HUES6 (cell line): Measurements from ENCODE around the gene ZNF76.

Experiments
- H3K27ac ChIP-seq: 2 replicates; pipeline ENCODE4 v1.7.0; 2013; ENCODE audit warnings: low read depth, mild to moderate bottlenecking, low read length, inconsistent platforms
- H3K27me3 ChIP-seq: 2 replicates; pipeline ENCODE4 v1.6.1; 2013; ENCODE audit warnings: low read length; ENCODE audit not compliant: control insufficient read depth, insufficient read depth
- H3K36me3 ChIP-seq: 2 replicates; pipeline ENCODE4 v1.6.1; 2013; ENCODE audit warnings: low read length; ENCODE audit not compliant: control insufficient read depth, insufficient read depth
- H3K4me1 ChIP-seq: 2 replicates; pipeline ENCODE4 v1.6.1; 2013; ENCODE audit warnings: low read length; ENCODE audit not compliant: control insufficient read depth, insufficient read depth
- H3K4me3 ChIP-seq: 2 replicates; pipeline ENCODE4 v1.5.1; 2013; ENCODE audit warnings: low read depth, low read length
- H3K9ac ChIP-seq: one replicate; pipeline ENCODE4 v1.6.1; 2013; ENCODE audit warnings: mild to moderate bottlenecking, low read length
- H3K9me3 ChIP-seq: 2 replicates; pipeline ENCODE4 v1.6.1; 2013; ENCODE audit warnings: low read depth, low read length; ENCODE audit not compliant: control insufficient read depth, insufficient read depth

Gene ZNF76

GRCh38 chr6:35237476-35237875, 22.1 kb upstream of the ZNF76 start:
- H3K4me1 ChIP-seq, result peaks cover 44% of the 10 kb centered on the region
- H3K27ac ChIP-seq, result no peak overlapping the region
- no peak overlapping the region for H3K9ac ChIP-seq
- peaks cover 24% of the 10 kb centered on the region for H3K27me3 ChIP-seq
- no peaks in the 10 kb centered on the region; the same call in 1 of the 2 replicates for H3K36me3 ChIP-seq
- no peak overlapping the region for H3K4me3 ChIP-seq
- H3K9me3 ChIP-seq, result peaks cover 15% of the 10 kb centered on the region

DNA sequence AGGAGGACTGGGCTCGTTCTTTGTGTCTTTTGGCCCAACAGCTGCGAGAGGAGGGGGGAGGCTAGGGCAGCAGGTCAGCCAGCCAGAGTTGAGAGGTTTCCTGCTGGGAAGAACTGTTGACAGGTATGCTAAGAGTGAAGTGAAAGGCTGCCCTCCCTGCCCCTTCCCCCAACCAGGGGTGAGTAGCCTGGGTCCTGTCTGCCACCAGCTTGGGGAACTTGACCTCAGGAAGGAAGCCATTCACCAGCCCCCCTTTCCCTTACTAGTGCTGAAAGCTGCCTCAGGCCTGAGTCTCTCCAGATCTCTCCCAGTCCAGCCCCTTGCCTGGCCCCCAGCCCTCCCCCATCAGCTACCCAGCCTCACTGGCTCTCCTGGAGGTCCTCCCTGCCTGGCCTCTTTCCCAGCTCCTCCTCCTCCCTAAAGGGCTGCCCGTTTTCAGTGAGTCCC, 20.7 kb upstream of the ZNF76 start:
- Histone ChIP-seq H3K9me3 (peaks cover 15% of the 10 kb centered on the region), H3K27ac (no peak overlapping the region), H3K4me1 (peaks cover 44% of the 10 kb centered on the region)

GRCh38 chr6:35239581-35239980, 20.0 kb upstream of the ZNF76 start:
- Histone ChIP-seq H3K9ac (no peak overlapping the region), H3K27ac (no peak overlapping the region), H3K9me3 (peaks cover 13% of the 10 kb centered on the region), H3K4me1 (peaks cover 44% of the 10 kb centered on the region), H3K36me3 (no peaks in the 10 kb centered on the region; the same call in 1 of the 2 replicates), H3K27me3 (peaks cover 24% of the 10 kb centered on the region), H3K4me3 (no peak overlapping the region)

More for the DNA sequence above, 20.7 kb upstream of the ZNF76 start:
- peaks cover 24% of the 10 kb centered on the region for H3K27me3 ChIP-seq
- no peak overlapping the region for H3K9ac ChIP-seq
- no peak overlapping the region for H3K4me3 ChIP-seq
- H3K36me3 ChIP-seq, result no peaks in the 10 kb centered on the region; the same call in 1 of the 2 replicates

DNA sequence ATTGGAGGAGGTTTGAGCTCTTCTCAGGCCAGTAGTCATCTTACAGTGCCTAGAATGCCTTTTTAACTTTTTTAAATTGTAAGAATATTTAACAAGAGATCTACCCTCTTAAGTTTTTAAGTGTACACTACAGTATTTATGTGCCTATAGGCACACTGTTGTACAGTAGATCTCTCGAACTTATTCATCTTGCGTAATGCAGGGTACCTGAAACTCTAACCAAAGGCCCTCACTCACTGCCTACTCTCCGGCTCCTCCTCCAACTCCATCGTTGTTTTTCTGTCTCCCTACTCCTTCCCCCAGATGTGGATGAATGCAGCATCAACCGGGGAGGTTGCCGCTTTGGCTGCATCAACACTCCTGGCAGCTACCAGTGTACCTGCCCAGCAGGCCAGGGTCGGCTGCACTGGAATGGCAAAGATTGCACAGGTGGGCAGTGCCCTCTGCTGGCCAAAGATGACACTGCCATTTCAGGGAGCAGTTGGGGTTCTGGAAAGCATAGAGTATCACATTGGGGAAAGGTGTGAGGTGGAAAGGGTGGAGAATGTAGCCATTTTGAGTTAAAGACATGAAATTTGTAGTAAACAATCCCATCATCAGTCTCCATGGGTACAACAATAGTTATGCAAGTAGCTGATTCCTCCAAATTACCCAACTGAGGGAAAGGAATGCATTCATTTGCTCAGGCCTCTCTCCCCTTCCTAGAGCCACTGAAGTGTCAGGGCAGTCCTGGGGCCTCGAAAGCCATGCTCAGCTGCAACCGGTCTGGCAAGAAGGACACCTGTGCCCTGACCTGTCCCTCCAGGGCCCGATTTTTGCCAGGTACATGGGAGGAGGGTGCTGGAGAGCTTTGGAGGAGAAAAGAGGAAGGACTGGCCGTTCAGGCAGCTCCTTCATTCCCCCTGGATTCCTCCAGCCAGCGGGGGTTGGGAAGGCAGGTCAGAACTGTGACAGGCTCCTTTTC, 18.4 kb upstream of the ZNF76 start:
- Histone ChIP-seq H3K9me3 (0 out of 2 replicates have a peak, but pooled peaks cover 3% of the 10 kb centered on the region), H3K4me1 (peaks cover 43% of the 10 kb centered on the region), H3K4me3 (no peak overlapping the region), H3K27me3 (peaks cover 24% of the 10 kb centered on the region), H3K36me3 (no peaks in the 10 kb centered on the region; the same call in none of the 2 replicates), H3K27ac (no peak overlapping the region), H3K9ac (no peak overlapping the region)

- Histone ChIP-seq H3K4me1 (peaks cover 36% of the 10 kb centered on the region), H3K4me3 (no peak overlapping the region), H3K27me3 (peaks cover 18% of the 10 kb centered on the region), H3K9me3 (no peaks in the 10 kb centered on the region), H3K36me3 (no peaks in the 10 kb centered on the region; the same call in none of the 2 replicates), H3K9ac (no peak overlapping the region), H3K27ac (no peak overlapping the region)
Observed at GRCh38 chr6:35242486-35242885, 17.0 kb upstream of the ZNF76 start.

GRCh38 chr6:35242906-35243305, 16.6 kb upstream of the ZNF76 start:
- Histone ChIP-seq H3K27ac (no peak overlapping the region), H3K9me3 (no peaks in the 10 kb centered on the region), H3K9ac (no peak overlapping the region), H3K36me3 (no peaks in the 10 kb centered on the region; the same call in none of the 2 replicates), H3K4me1 (peaks cover 32% of the 10 kb centered on the region), H3K4me3 (no peak overlapping the region), H3K27me3 (peaks cover 13% of the 10 kb centered on the region)

GRCh38 chr6:35243386-35243958, 16.1 kb upstream of the ZNF76 start:
- H3K4me3 ChIP-seq, result no peak overlapping the region
- no peak overlapping the region for H3K27ac ChIP-seq
- H3K9ac ChIP-seq, result no peak overlapping the region
- peaks cover 8% of the 10 kb centered on the region for H3K27me3 ChIP-seq
- H3K36me3 ChIP-seq, result no peaks in the 10 kb centered on the region; the same call in none of the 2 replicates
- H3K9me3 ChIP-seq, result no peaks in the 10 kb centered on the region
- H3K4me1 ChIP-seq, result peaks cover 28% of the 10 kb centered on the region

DNA sequence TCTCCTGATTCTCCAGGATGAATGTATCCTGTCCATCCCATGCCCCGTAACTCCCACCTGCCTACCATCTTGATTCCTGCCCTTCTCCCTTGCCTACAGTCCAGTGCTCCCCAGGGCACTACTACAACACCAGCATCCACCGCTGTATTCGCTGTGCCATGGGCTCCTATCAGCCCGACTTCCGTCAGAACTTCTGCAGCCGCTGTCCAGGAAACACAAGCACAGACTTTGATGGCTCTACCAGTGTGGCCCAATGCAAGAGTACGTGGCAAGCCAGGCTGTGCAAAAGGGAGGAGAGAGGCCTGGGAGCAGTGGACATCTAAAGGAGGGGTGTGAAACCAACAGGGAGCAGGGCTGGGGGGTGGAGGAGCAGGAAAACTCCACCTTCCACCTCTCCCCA, 15.0 kb upstream of the ZNF76 start:
- Histone ChIP-seq H3K36me3 (no peaks in the 10 kb centered on the region; the same call in none of the 2 replicates), H3K9ac (no peak overlapping the region), H3K4me3 (no peak overlapping the region), H3K9me3 (no peaks in the 10 kb centered on the region), H3K27me3 (peaks cover 6% of the 10 kb centered on the region; the same call in 1 of the 2 replicates), H3K27ac (no peak overlapping the region), H3K4me1 (peaks cover 28% of the 10 kb centered on the region)

- Histone ChIP-seq H3K9me3 (no peaks in the 10 kb centered on the region), H3K4me3 (no peak overlapping the region), H3K4me1 (peaks cover 17% of the 10 kb centered on the region), H3K9ac (no peak overlapping the region), H3K27me3 (no peaks in the 10 kb centered on the region), H3K36me3 (no peaks in the 10 kb centered on the region; the same call in none of the 2 replicates), H3K27ac (no peak overlapping the region)
Observed at GRCh38 chr6:35247642-35248231, 11.8 kb upstream of the ZNF76 start.

- H3K4me1 ChIP-seq, result peaks cover 17% of the 10 kb centered on the region
- no peak overlapping the region for H3K9ac ChIP-seq
- no peak overlapping the region for H3K4me3 ChIP-seq
- no peaks in the 10 kb centered on the region for H3K9me3 ChIP-seq
- H3K36me3 ChIP-seq, result no peaks in the 10 kb centered on the region; the same call in none of the 2 replicates
- H3K27ac ChIP-seq, result no peak overlapping the region
- H3K27me3 ChIP-seq, result no peaks in the 10 kb centered on the region
Observed at GRCh38 chr6:35248300-35248699, 11.2 kb upstream of the ZNF76 start.
